ENCODE measurements around the gene ALG8. TPM values are rescaled to one million over a fixed set of nuclear protein-coding genes. Genes with fewer than 3 reads are reported as not detected.

Gene ALG8
- total RNA-seq, 1 experiment from 2014 or later, result 67.5 TPM

GRCh38 chr11:78187366-78188285 is 48.2 kb upstream of the ALG8 start:
- peaks cover 44% of the 10 kb centered on the region for H3K79me2 ChIP-seq (ENCODE audit: low read depth)
- peak overlapping the region; percentile 80 for H3K4me3 ChIP-seq
- peak overlapping the region; percentile 87 for H2AFZ ChIP-seq
- CTCF ChIA-PET, result interaction anchor here (1.1 kb wide), 1 partner anchor 231 kb away, joined by 3 read pairs; no protein-coding TSS in a partner anchor
- H3K4me1 ChIP-seq (replicated peaks; ENCODE audit: insufficient read depth), result peaks cover 43% of the 10 kb centered on the region
- H3K27me3 ChIP-seq (ENCODE audit: insufficient read depth, low read depth), result no peaks in the 10 kb centered on the region
- no peaks in the 10 kb centered on the region for H4K20me1 ChIP-seq (ENCODE audit: insufficient read depth)
- H3K36me3 ChIP-seq (ENCODE audit: low read depth), result 0 out of 2 replicates have a peak, but pooled peaks cover 5% of the 10 kb centered on the region
- intact Hi-C loops (cut with micrococcal nuclease; ENCODE audit: unreplicated experiment), result loop anchor here (1.0 to 5.0 kb wide), 3 partner anchors 48 to 365 kb away; partner anchors contain the start of genes AAMDC, ALG8 and RSF1
- H3K9me2 ChIP-seq (ENCODE audit: insufficient read depth), result no peaks in the 10 kb centered on the region
- no peaks in the 10 kb centered on the region for H3K9me3 ChIP-seq (ENCODE audit: insufficient read depth, low read depth)
- TSS peak; percentile 43 for BruUV-seq (replicated peaks)
- DNase-seq, result peak in 1 of 2 experiments; percentile 68
- peaks cover 17% of the 10 kb centered on the region for H3F3A ChIP-seq (ENCODE audit: insufficient read depth, low read depth)
- no peak overlapping the region for H3K27ac ChIP-seq
- H3K4me2 ChIP-seq, result peak overlapping the region; percentile 82
- POLR2A ChIA-PET (ENCODE audit: unreplicated experiment), result interaction anchor here (0.5 to 0.6 kb wide), 2 partner anchors 50 to 230 kb away, joined by 3 to 4 read pairs; partner anchors contain the start of gene GAB2
- TF ChIP-seq EZH2 (IDR thresholded peaks at IDR 0.05; ENCODE audit: low read depth) (no peak), CTCF (conservative IDR thresholded peaks at IDR 0.05) (no peak)

GRCh38 chr11:78181185-78181584 is 41.8 kb upstream of the ALG8 start:
- Histone ChIP-seq H3K9me3 (ENCODE audit: insufficient read depth, low read depth) (no peaks in the 10 kb centered on the region), H3K4me3 (no peak overlapping the region), H3K79me2 (ENCODE audit: low read depth) (0 out of 2 replicates have a peak, but pooled peaks cover 11% of the 10 kb centered on the region), H3K9me2 (ENCODE audit: insufficient read depth) (no peaks in the 10 kb centered on the region), H3K27me3 (ENCODE audit: insufficient read depth, low read depth) (no peaks in the 10 kb centered on the region), H3F3A (ENCODE audit: insufficient read depth, low read depth) (peaks cover 16% of the 10 kb centered on the region), H3K4me2 (no peak overlapping the region), H3K27ac (0 out of 2 replicates have a peak overlapping the region, but pooled peaks have one; percentile 3), H2AFZ (no peak overlapping the region), H3K36me3 (ENCODE audit: low read depth) (peaks cover 16% of the 10 kb centered on the region; the same call in 1 of the 2 replicates), H3K4me1 (replicated peaks; ENCODE audit: insufficient read depth) (peaks cover 25% of the 10 kb centered on the region), H4K20me1 (ENCODE audit: insufficient read depth) (no peaks in the 10 kb centered on the region)
- BruUV-seq (replicated peaks), result no TSS peak
- intact Hi-C loops (cut with micrococcal nuclease; ENCODE audit: unreplicated experiment), result no loop called here
- ChIA-PET CTCF (no interaction called here), POLR2A (ENCODE audit: unreplicated experiment) (no interaction called here)
- no peak for TF ChIP-seq EZH2 (IDR thresholded peaks at IDR 0.05; ENCODE audit: low read depth)
- no peak for TF ChIP-seq CTCF (conservative IDR thresholded peaks at IDR 0.05)
- no peak for DNase-seq

- no TSS peak for BruUV-seq (replicated peaks)
- ChIA-PET POLR2A (ENCODE audit: unreplicated experiment) (no interaction called here), CTCF (no interaction called here)
- peaks cover 13% of the 10 kb centered on the region; the same call in 1 of the 2 replicates for H3F3A ChIP-seq (ENCODE audit: insufficient read depth, low read depth)
- H3K4me1 ChIP-seq (replicated peaks; ENCODE audit: insufficient read depth), result peaks cover 21% of the 10 kb centered on the region
- DNase-seq, result no peak
- H3K79me2 ChIP-seq (ENCODE audit: low read depth), result 0 out of 2 replicates have a peak, but pooled peaks cover 11% of the 10 kb centered on the region
- TF ChIP-seq EZH2 (IDR thresholded peaks at IDR 0.05; ENCODE audit: low read depth) (no peak), CTCF (conservative IDR thresholded peaks at IDR 0.05) (no peak)
- H3K36me3 ChIP-seq (ENCODE audit: low read depth), result peaks cover 16% of the 10 kb centered on the region; the same call in 1 of the 2 replicates
- no peak overlapping the region for H3K4me3 ChIP-seq
- no peak overlapping the region for H2AFZ ChIP-seq
- H3K4me2 ChIP-seq, result no peak overlapping the region
- no peaks in the 10 kb centered on the region for H3K27me3 ChIP-seq (ENCODE audit: insufficient read depth, low read depth)
- no peaks in the 10 kb centered on the region for H3K9me3 ChIP-seq (ENCODE audit: insufficient read depth, low read depth)
- intact Hi-C loops (cut with micrococcal nuclease; ENCODE audit: unreplicated experiment), result no loop called here
- no peaks in the 10 kb centered on the region for H3K9me2 ChIP-seq (ENCODE audit: insufficient read depth)
- H3K27ac ChIP-seq, result no peak overlapping the region
- H4K20me1 ChIP-seq (ENCODE audit: insufficient read depth), result no peaks in the 10 kb centered on the region
Measured at GRCh38 chr11:78180751-78181150, 41.3 kb upstream of the ALG8 start.
